ENCODE measurements around the gene HNF4A. TPM values are rescaled to one million over a fixed set of nuclear protein-coding genes. Genes with fewer than 3 reads are reported as not detected.

Gene HNF4A
- total and polyA plus RNA-seq, 2 of the 13 experiments (the other 11 are each of a cell fraction or from before 2014, with no cell fraction given) = 80.9 to 169 TPM

GRCh38 chr20:44411020-44411756 is 55.7 kb downstream of the HNF4A start (continued):
- TF ChIP-seq ELF1 (CRISPR knock-in tag; IDR thresholded peaks at IDR 0.05) (peak; percentile 60; the same call in 1 of the 2 replicates), ZNF746 (CRISPR knock-in tag; IDR thresholded peaks at IDR 0.05) (peak; percentile 98), CREB3 (CRISPR knock-in tag; IDR thresholded peaks at IDR 0.05) (no peak), STAT5B (CRISPR knock-in tag; IDR thresholded peaks at IDR 0.05) (peak; percentile 46; the same call in 1 of the 2 replicates), ZBTB10 (CRISPR knock-in tag; IDR thresholded peaks at IDR 0.05; ENCODE audit: borderline replicate concordance) (peak; percentile 83; the same call in 1 of the 2 replicates), HDAC1 (CRISPR knock-in tag; IDR thresholded peaks at IDR 0.05) (peak; percentile 99), ZNF660 (CRISPR knock-in tag; IDR thresholded peaks at IDR 0.05; ENCODE audit: borderline replicate concordance, low read depth) (no peak), ZNF484 (CRISPR knock-in tag; IDR thresholded peaks at IDR 0.05; ENCODE audit: borderline replicate concordance, low read depth) (no peak), ZNF326 (CRISPR knock-in tag; IDR thresholded peaks at IDR 0.05; ENCODE audit: borderline replicate concordance) (peak; percentile 51; the same call in 1 of the 2 replicates), SP2 (CRISPR knock-in tag; IDR thresholded peaks at IDR 0.05) (no peak), ZNF790 (CRISPR knock-in tag; IDR thresholded peaks at IDR 0.05; ENCODE audit: borderline replicate concordance) (no peak), MLX (CRISPR knock-in tag; IDR thresholded peaks at IDR 0.05) (peak; percentile 93), ZXDC (CRISPR knock-in tag; IDR thresholded peaks at IDR 0.05) (no peak), HNF4A (CRISPR knock-in tag; IDR thresholded peaks at IDR 0.05) (peak; percentile 86), ZBTB3 (CRISPR knock-in tag; IDR thresholded peaks at IDR 0.05; ENCODE audit: borderline replicate concordance, low read depth) (0 out of 2 replicates have a peak, but pooled peaks have one; percentile 6), NFKBIZ (CRISPR knock-in tag; IDR thresholded peaks at IDR 0.05) (peak; percentile 53; the same call in 1 of the 2 replicates), ZSCAN5A (CRISPR knock-in tag; IDR thresholded peaks at IDR 0.05; ENCODE audit: borderline replicate concordance) (no peak), ZFP37 (CRISPR knock-in tag; IDR thresholded peaks at IDR 0.05; ENCODE audit: borderline replicate concordance) (no peak)
